Limb (tissue), 2 donors: Measurements from ENCODE around the gene TP53I11.

Experiments
- DNase-seq, 2 donors: peaks; one replicate each; pipeline ENCODE4 v3.0.0-alpha.2; 2016; ENCODE audit errors: extremely low spot score in 2 of 2

TP53I11 gene

DNA sequence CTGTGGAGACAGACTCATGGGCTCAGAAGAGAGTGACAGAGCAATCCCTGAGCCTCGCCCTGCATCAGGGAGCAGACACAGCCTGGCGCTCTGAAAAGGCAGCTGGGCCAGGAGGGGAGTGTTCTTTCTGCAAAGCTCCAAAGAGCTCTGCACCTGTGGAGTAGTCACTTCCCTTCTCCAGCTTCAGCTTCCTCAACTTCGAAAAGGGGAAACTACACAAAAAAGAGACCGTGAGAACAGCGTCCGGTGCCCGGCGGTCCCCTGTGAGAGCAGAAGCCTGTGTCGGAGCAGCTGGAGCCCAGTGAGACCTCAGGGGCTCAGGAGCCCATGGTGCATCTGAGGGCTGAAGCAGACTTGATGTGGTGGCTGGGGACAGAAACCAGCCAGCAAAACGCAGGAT is 35.1 kb downstream of the TP53I11 start:
- DNase-seq = no peak

DNA sequence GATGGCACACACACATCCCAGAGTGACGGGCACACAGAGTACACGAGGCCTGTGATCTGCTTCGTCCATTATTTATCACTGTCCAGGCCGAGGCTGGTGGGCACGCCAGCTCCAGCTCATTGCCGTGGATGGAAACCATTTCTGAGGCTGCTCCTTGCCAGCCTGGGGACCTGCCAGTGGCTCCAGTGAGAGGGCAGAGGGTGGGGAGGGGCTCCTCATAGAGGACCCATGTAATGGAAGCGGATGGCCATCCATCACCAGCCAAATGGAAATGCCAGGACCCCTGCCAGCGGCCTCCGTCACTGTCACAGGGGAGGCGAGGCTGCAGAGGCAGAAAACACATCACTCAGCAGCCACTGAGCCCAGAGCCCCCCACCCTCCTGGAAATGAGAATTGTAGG is 35.7 kb downstream of the TP53I11 start:
- no peak for DNase-seq

DNA sequence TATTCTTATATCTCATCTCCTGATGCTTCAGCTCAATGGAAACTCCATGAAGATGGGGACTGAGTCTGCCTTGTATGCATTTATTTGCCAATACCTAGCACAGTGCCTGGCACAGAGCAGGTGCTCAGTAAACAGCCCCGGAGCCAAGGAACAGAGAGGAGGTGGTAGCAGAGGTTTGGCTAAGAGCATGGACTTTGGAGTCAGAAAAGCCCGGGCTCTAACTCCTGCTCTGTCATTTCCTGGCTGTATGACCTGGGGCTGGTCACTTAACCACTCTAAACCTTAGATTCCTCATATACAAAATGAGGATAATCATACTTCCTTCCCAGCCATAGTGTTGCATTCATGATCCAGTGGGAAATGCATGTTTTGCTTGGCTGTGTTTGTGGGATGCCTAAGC is 36.6 kb downstream of the TP53I11 start:
- no peak for DNase-seq

DNA sequence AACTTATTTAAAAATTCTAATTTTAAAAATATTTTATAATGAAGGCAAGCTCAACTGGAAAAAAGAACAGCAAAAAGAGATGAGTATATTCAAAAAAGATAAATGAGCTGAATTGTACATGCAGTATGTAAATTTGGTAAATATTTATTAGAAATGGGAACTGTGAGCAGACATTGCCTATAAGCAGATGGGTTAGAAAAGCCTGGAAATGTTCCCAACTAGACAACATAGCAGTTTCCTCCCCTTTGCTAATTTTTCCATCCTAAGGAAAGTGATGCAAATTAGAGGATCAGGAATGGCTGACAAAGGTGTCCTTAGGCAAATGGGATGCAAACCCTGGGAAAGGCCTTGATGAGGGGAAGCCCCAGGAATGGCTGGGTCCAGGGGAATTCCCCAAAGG is 37.2 kb downstream of the TP53I11 start:
- no peak for DNase-seq

DNA sequence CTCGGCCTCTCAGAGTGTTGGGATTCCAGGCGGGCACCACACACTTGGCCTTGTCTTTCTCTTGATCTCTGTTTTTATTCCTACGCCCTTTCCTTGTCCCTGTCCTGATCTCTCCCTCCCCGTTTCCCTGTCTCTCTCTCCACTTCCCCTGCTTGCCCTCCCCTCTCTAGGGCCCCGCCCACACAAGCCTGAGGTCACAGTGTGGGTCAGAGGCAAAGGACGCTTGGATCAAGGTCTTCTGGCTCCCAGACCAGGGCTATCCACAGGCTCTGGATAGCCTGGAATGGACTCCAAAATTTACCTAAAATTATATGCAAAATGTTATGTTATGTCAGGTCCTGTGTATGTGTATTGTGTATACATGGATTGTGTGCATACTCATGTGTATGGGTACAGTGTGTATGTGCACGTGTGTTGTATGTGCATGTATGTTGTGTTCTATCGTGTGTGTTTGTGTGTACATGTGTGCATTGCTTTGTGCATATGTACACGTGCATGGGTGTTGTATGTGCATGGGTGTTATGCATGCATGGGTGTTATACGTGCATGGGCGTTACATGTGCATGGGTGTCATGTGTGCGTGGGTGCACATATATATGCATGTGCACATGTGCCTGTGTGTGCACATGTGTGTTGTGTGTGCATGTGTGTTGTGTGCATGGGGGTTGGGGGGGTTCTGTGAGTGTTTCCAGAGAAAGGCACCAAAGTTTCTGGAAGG is 38.3 kb downstream of the TP53I11 start:
- DNase-seq = no peak

DNA sequence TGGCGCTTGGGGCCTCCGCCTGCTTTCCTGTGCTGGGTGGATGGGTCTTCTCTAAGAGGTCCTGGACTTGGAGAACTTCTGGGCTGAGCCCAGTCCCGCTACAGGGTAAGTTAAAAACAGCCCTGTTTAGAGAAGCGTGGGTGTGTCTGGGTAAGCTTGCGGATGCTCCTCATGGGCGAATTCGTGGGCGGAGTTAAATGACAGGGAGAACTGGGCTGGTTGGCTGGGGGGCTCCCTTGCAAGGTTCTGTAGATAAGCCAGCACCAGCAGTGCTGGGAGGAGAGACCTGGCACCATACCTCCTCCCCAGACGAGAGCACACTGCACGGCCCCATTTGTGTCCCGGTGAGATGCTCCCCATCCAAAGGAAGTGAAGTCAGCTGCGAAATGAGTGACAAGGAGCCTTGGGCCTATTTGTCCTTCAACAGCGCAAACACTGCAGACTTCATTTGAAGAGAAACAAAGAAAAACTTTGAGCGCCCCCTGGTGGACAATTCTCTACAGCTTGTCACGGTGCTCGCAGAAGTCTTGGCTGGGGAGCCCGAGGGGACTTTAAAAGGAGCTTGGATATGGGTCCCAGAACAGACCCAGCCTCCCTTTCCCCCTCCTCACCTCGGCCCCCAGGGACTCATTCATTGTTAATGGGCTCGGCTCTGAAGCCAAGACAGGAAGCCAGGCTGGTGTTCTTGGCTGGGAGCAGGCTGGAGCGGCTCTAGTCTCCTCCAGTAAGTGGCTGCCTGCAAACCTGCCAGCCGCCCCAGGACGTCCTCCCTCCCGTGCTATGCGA is 39.5 kb downstream of the TP53I11 start:
- peak; percentile 92 to 93 for DNase-seq

DNA sequence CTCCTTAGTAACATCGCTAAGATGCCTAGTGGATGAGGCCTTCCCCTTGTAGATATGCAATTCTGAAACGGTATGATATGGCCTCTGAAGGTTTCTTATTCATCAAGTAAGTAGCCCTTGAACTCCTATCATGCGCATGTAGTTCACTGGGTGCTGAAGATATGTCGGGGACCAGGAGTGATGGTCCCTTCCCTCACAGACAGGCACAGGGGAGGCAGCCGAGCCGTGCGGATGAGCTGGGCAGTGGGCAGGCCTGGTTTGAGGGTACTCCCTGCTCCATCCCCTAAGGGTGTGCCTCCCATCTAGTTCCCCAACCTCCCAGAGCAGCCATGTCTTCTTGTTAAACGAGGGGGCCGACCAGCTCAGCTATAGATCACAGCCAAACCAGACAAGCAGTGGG is 40.1 kb downstream of the TP53I11 start:
- DNase-seq = no peak

DNA sequence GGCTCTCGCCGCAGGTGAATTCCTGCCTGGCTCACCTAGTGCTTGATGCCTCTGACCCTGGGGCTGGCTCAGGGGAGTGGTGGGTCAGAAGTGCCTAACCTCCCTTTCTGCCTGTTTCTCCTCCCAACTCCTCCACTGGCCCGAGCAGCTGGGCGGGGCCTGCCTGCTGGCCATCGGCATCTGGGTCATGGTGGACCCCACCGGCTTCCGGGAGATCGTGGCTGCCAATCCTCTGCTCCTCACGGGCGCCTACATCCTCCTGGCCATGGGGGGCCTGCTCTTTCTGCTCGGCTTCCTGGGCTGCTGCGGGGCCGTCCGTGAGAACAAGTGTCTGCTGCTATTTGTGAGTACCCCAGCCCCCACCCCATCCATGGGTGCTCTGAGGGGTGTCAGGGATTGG is 41.1 kb downstream of the TP53I11 start:
- DNase-seq = no peak

DNA sequence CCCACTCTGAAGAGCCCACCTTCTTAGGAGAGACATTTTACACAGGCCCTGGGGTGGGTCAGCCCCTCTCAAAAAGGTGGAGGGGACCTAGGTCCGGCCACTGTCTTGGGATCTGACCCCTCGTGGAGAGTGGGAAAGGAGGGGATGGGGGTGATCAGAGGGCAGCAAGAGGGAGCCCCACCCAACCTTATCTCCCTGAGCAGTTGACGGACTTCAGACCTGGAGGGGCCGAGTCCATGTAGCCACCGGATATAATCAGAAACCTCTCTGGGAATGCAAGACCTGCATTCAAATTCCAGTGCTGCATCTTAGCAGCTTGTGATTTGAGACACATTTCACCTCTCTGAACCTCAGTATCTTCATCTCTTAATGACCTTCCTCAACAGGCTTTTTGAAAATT is 44.0 kb downstream of the TP53I11 start:
- no peak for DNase-seq

DNA sequence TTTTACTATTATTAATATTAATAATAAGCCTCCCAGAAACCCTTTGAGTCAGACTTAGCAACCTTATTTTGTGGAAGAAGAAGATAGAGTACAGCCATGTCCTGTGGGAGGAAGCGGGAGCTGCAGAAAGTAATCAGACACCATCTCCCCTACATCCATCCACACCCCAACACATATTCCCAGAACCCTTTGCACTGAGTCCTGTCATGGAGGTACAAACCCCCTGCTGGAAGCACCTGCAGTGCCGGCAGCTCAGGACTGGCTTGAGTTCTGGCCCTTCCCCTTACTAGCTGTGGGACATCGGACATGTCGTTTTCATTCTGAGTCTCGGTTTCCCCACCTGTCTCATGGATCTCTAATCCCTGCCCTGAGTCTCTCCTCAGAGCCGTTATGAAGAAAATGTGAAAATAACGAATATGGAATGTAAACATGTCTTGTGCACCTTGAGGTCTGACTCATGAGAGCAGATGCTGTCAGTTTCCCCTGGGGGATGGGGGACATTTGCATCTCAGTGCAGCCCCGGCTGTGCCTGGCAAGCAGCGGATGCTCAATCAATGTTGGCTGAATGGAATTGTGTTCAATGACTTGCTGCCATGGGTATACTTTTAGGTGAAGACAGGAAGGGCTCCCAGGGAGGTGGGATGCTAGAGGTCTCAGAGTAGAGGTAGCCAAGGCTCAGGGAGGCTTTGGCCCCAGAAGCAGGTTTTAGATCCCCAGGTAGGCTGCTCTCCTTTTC is 45.4 kb downstream of the TP53I11 start:
- DNase-seq = no peak

DNA sequence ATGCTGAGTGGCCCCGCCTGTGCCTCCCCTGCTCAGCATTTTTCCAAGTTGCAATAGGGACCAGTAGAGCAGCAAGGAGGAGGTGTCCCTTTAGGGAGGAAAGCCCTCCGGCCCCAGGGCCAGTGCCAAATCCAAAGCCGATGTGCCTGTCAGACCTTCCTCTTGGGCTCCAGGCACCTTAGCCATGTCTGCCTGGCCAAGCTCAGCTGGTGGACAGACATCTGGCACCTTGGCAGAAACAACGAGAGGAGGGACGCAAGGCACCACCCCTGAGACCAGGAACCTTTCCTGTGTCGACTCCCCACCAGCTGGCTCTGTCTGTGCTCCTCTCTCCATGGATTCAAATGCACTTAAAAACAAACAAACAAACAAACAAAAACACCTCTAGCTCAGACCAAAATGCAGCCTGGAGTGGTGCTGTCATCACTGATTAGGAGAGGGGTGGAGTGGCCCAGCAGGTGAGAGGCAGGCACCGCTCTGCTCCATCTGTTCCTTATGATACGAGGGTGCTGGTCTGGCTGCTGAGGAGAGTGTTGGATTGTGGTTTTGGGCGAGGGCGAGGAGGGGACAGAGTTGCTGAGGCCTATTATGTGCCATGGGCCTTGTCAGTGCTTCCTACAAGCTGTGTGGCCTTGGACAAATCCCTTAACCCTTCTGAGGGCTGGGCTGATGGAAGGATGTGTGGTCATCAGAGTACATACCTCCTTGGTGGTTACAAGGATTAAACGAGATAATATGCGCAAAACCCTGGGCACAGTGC is 46.2 kb downstream of the TP53I11 start:
- no peak for DNase-seq

DNA sequence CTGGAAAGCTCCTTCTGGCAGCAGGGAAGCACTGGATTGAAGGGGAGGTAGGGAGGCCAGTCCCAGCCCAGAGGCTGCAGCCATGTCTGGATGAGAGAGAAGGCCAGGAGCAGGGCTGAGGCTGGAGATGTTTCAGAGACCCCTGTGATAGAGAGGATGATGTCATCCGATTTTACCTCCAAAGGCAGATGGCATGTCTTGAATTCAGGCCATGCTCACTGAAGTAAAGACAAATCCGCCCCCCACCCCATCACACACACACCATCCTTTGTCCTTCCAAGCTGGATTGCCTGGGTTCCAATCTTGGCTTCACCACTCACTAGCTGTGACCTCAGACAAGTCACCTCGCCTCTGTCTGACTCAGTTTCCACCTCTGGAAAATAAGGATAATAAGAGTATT is 47.2 kb downstream of the TP53I11 start:
- no peak for DNase-seq

DNA sequence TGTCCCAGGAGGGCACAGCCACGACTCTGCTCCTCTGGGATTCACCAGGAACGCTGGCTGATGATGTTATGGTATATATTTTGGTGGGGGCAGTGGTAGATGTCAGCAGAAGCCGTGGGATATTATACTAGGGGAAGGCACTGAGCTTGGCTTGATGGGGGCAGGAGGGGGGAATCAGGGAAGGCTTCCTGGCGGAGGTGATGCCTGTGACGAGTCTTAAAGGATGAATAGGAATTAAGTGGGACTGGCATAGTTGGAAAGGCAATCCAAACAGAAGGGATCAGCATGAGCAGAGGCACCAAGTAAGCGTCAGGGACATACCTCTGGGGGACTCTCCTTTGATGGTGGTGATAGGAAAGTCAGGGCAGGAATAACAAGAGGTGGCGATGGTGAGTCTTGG is 47.6 kb downstream of the TP53I11 start:
- DNase-seq = no peak

DNA sequence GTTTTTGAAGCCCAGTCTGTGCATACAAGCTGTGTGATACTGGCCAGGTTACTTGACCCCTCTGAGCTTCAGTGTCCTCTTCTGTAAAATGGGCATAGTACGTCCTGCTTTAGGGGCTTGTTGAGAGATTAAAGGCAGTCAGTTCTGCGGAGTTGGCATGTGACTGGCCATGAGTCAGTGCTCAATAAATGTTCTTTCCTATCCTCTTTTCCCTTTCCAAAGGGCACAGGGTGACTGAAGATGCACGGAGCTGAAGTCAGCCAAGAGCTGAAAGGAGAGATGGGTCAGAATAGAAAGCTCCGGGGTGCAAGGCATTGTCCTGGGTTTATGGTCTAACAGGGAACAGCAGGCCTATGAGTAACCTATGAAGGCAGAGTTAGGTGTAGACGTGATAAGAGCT is 48.9 kb downstream of the TP53I11 start:
- DNase-seq = no peak

DNA sequence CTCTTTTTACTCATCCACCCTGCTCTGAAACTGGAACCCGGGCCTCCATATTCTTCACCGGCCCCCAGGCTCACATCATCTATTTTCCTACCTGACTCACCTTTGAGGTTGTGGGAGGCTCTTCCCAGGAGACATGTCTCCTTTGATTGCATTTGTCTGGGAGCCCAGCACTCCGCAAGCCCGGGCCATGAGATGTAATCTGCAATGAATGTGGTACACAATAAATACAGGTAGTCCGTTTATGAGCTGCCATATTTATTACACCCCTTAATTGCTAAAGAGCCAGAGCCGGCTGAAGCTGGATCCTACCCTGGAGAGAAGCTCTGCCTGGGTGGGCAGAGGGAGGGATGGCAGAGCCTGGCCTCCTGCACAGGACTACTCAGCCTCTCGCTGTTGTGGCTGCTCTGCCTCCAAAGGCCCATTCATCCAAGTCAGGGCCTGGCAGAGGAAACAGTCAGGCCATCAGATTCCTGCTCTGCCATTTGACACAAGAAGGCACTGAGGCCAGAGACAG is 49.5 kb downstream of the TP53I11 start:
- DNase-seq = no peak

DNA sequence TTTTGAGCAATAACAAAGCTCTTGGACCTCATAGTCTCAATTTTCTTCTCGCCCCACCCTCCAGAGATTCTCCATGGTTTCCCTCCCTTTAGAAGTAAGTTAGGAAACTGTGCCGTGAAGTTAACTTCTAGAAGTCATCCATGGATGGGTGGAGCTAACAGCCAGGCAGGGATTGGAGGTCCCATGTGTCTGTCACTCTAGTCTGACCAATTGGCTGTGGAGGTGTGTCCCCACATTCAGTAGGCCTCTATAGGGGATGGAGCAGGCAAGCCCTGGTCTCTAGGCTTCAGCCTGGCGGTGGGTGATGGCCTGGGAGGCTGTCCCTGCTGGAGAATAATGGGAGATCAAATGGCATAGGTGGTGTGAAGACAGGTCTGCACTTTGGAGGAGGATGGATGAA is 50.7 kb downstream of the TP53I11 start:
- DNase-seq = peak in 1 of 2 donors; percentile 62

DNA sequence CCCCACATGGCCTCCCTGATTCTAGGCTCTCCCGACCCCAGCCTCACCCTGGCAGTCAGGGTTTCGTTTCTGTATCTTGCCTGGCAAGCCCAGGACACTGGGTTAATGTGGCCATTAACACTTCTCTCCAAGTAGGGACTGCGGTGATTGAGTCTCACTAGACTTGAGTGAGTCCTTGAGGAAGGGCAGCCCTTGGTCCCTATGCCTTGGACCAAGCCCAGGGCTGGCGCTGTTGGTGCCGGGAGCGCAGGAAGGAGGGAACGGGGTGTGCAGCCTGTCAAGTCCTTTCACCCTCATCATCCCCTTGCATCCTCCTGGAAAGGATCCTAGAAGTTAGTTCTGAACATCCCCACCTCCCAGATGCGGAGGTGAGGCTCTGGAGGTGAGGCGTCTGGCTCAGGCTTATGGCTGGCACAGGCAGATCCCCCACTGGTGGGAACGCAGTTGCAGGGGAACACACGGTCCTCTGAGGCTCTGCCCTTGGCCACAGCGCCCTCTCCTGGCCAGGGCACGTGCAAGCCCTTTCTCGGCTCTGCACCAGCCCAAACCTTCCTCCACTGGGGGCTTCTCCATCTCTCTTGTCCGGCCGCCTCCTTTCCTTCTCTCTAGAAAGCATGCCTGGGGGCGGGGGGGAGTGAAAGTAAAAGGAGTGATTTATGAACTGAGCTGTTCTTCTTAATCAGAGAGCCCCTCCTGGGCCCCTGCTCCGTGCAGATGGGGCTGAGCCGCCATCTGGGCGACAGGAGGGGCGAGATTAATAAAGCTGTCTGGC is 56.7 kb downstream of the TP53I11 start:
- peak; percentile 73 to 85 for DNase-seq

DNA sequence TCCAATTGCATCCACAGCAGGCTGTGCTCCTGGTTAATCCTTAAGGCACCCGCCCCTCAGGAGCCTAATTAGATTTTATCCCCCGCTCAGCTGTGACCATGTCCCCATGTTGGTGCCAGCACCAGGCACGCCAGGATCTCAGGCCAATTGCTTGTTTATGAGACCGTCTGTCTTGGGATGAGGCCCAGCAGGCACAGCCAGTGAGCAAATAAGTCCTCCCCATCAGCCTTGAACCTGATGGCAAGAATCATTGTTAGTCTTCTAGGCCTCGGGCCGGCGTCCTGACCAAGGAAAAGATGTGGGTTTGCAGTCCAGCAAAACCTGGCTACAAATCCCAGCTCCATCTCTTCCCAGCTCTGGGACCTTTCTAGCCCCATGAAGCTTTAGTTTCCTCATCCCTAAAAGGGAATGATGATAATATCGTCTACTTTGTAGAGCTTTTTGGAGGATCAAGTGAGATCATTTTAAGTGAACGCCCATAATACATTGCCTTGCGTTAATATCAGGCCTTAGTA is 57.3 kb downstream of the TP53I11 start:
- peak; percentile 21 to 50 for DNase-seq

DNA sequence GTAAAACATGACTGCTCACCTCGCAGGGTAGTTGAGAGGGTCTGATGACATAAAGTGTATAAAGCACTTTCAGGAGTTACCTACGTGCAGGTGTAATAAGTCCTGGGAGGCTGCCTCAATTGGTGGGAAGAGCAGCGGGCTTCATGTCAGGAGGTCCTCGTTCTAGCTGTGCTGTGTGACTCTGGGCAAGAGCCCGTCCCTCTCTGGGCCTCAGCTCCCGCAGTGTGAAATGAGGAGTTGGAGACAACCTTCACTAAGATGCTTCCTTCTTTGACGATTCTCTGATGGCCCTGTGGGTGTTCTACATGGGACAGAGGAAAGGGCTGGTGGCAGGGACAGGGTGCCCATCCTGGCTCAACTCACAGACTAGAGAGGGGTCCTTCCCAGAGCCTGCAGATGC is 57.8 kb downstream of the TP53I11 start:
- no peak for DNase-seq

DNA sequence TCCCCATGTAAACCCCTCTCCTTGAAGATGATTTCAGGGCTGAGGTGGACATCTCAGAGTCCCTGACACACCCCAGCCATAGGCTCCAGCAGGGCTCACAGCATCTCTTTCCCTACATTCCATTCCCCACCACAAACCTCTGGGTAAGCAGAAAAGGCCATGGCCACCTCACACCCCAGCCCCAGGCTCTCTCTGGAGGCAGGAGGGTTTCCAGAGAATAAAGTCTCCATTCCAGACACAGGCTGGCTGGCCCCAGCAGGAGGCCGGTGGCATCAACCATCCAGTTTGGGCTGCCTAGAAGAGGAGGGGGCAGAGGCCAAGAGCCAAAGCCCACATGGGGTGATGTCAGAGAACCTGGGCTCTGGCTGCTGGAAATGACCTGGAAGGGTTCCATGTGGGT is 61.4 kb downstream of the TP53I11 start:
- no peak for DNase-seq

DNA sequence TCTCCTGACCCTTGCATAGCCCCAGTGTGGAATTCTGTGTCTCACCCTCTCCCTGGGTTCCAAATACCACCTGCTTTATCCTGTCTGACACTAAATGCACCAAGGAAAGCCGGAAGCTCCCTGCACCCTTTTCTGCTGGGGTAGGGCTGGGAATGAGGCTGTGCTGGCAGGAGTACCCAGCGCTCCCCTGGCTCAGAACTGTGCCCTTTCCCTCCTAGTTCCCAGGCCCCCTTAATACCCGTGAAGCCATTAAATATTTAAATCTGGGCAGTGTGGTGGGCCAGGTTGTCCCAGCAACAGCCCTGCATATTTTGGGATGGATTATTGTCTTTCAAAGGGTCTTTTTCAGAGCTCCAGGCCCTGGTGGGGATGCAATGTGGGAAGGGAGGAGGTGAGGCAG is 63.0 kb downstream of the TP53I11 start:
- DNase-seq = no peak
